ENCODE measurements around the gene B9D1.

The B9D1 gene

GRCh38 chr17:19298569-19299213 is 63.8 kb downstream of the B9D1 start:
- Histone ChIP-seq H3K27me3 (ENCODE audit: insufficient read depth, low read length) (no peaks in the 10 kb centered on the region), H2AFZ (ENCODE audit: low read depth, low read length) (no peak overlapping the region), H3K36me3 (ENCODE audit: insufficient read depth, low read length) (no peaks in the 10 kb centered on the region), H3K4me3 (ENCODE audit: low read length) (no peak overlapping the region), H3K4me1 (ENCODE audit: insufficient read depth, low read length) (peaks cover 31% of the 10 kb centered on the region), H3K9me3 (ENCODE audit: low read length) (no peaks in the 10 kb centered on the region)

DNA sequence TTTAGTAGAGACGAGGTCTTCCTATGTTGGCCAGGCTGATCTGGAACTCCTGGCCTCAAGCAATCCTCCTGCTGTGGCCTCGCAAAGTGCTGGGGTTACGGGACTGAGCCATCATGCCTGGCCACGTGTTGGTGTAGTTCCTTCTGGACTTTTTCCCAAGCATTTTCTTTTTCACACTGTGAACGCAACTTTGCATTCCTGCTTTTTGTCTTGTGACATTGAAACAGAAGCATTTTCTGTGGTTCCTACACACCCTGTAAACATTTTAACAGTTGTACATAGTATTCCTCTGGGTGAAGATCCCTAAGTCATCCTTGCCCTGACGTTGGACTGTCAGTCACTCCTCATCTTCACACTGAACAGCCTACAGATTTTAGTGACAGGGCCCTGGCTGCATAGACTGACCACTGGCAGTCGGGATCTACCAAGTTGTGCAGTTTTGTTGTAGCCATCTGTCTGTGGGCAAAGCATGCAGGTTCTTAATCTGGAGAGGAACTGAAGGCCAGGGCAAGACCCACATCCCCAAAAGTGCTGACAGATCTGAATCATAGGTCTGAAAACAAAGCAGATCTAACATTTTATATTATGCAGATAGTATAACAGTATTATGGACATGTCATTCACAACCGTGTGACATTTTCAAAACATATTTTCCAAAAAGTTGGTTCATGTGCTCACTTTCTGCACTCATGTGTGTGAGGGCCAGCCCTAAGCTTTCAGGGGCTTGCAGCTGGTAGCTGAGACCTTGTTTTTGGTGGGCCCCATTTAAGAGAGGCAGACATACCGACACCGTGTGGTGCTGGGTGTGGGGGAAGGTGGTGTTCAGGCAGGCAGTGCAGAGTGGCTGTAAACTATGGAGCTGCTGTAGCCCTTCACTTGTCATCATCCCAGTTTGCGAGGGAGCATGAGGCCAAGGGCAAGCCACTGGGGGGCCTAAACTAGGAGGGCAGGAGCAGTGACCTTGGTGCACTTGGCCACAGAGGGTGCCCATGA is 65.4 kb downstream of the B9D1 start:
- peaks cover 2% of the 10 kb centered on the region for H3K36me3 ChIP-seq (ENCODE audit: insufficient read depth, low read length)
- no peaks in the 10 kb centered on the region for H3K27me3 ChIP-seq (ENCODE audit: insufficient read depth, low read length)

GRCh38 chr17:19295473-19296135 is 66.9 kb downstream of the B9D1 start:
- H3K36me3 ChIP-seq (ENCODE audit: insufficient read depth, low read length) = peaks cover 2% of the 10 kb centered on the region
- peaks cover 31% of the 10 kb centered on the region for H3K4me1 ChIP-seq (ENCODE audit: insufficient read depth, low read length)
- no peaks in the 10 kb centered on the region for H3K27me3 ChIP-seq (ENCODE audit: insufficient read depth, low read length)
- H3K4me3 ChIP-seq (ENCODE audit: low read length) = no peak overlapping the region
- no peaks in the 10 kb centered on the region for H3K9me3 ChIP-seq (ENCODE audit: low read length)
- no peak overlapping the region for H2AFZ ChIP-seq (ENCODE audit: low read depth, low read length)

More for the DNA sequence above, 65.4 kb downstream of the B9D1 start:
- Histone ChIP-seq H3K4me3 (ENCODE audit: low read length) (no peak overlapping the region), H3K4me1 (ENCODE audit: insufficient read depth, low read length) (peaks cover 31% of the 10 kb centered on the region), H3K9me3 (ENCODE audit: low read length) (no peaks in the 10 kb centered on the region), H2AFZ (ENCODE audit: low read depth, low read length) (no peak overlapping the region)

DNA sequence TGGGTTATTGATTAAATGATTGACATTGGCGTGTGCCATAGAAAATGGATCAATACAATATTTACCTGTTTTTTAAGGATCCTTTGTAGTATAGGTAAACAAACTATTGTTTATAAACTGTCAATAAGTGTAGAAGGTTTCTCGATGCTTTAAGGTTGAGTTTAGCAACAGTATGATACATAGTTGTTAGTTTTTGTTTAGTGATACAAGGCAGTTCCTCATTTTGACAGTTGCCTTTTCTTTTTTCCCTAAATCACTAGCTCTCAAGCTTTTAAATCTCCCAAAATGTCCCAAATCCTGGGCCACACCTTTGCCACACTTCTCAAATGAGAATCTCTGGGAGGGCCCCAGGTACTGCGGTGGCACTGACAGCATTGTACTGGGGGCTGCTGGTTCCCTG is 68.1 kb downstream of the B9D1 start:
- H3K4me1 ChIP-seq (ENCODE audit: insufficient read depth, low read length) = peaks cover 24% of the 10 kb centered on the region
- no peak overlapping the region for H3K4me3 ChIP-seq (ENCODE audit: low read length)
- no peaks in the 10 kb centered on the region for H3K27me3 ChIP-seq (ENCODE audit: insufficient read depth, low read length)
- H3K9me3 ChIP-seq (ENCODE audit: low read length) = no peaks in the 10 kb centered on the region
- H2AFZ ChIP-seq (ENCODE audit: low read depth, low read length) = no peak overlapping the region
- H3K36me3 ChIP-seq (ENCODE audit: insufficient read depth, low read length) = peaks cover 2% of the 10 kb centered on the region

Measured in neuron (in vitro differentiated cells).